Kidney (tissue), 14 donors: ENCODE results near the gene DLST. TPM values are rescaled to one million over a fixed set of nuclear protein-coding genes. Genes with fewer than 3 reads are reported as not detected.

Experiments
- DNase-seq, 5 donors: peaks; one replicate each; pipeline ENCODE4 v3.0.0-alpha.2; 2013 to 2020
- FAIRE-seq: peaks from 2 replicates; lab custom pipeline; 2012; peaks lifted over from hg19 to GRCh38; lab: Jason Lieb, UNC
- H3K27ac ChIP-seq, 2 donors: one replicate each; pipeline ENCODE4 v1.7.0; 2013; ENCODE audit warnings: low read depth in 2 of 2, low read length in 2 of 2, inconsistent platforms in 1 of 2
- H3K27me3 ChIP-seq: one replicate; pipeline ENCODE4 v1.7.1; 2013; ENCODE audit warnings: low read length, inconsistent platforms; ENCODE audit not compliant: control insufficient read depth, insufficient read depth
- H3K36me3 ChIP-seq, 3 donors: one replicate each; pipeline versions ENCODE4 v1.7.0 to v1.7.1; 2013; ENCODE audit warnings: low read length in 3 of 3, control low read depth in 1 of 3, inconsistent platforms in 1 of 3; ENCODE audit not compliant: insufficient read depth in 3 of 3, control insufficient read depth in 2 of 3
- H3K4me1 ChIP-seq, 3 donors: one replicate each; pipeline versions ENCODE4 v1.7.0 to v1.7.1; 2013; ENCODE audit warnings: low read length in 3 of 3, inconsistent platforms in 1 of 3, low read depth in 1 of 3; ENCODE audit not compliant: control insufficient read depth in 2 of 3, insufficient read depth in 2 of 3
- H3K4me3 ChIP-seq, 3 donors: one replicate each; pipeline versions ENCODE4 v1.7.0 to v1.8.1; 2013; ENCODE audit warnings: low read length in 3 of 3, control low read depth in 1 of 3, inconsistent platforms in 1 of 3
- H3K9ac ChIP-seq, 3 donors: one replicate each; pipeline versions ENCODE4 v1.7.0 to v1.7.1; 2013; ENCODE audit warnings: low read length in 3 of 3, control low read depth in 1 of 3, inconsistent platforms in 1 of 3
- H3K9me3 ChIP-seq, 3 donors: one replicate each; pipeline versions ENCODE4 v1.7.0 to v1.7.1; 2013; ENCODE audit warnings: low read length in 3 of 3, control low read depth in 1 of 3, inconsistent platforms in 1 of 3; ENCODE audit not compliant: control insufficient read depth in 2 of 3, insufficient read depth in 1 of 3
- intact Hi-C: fragments of 100-400 bp; cut with DNase I; formaldehyde crosslinking; loops from one replicate; pipeline ENCODE4 v1.11.1; 2022
- polyA plus RNA-seq: library from polyadenylated mRNA; stranded (reverse); fragments of 350-450 nt; fragmentation: Illumina TruSeq; extraction: RNeasy Lipid Tissue Mini Kit (QIAGEN cat#74804); gene quantifications from one replicate; pipeline ENCODE4 v1.2.3, GENCODE V29; 2014; ENCODE audit warnings: low read depth, low replicate concordance; ENCODE audit not compliant: insufficient read depth
- total RNA-seq: library from RNA; stranded (reverse); fragmentation: NEBNext Ultra II Directional; extraction: Animal tissue kit (Norgen Biotek cat#: 25700); gene quantifications from one replicate; pipeline ENCODE4 v1.2.1, GENCODE V29; 2021
- TF ChIP-seq, protein P1 (sequence below): IDR thresholded peaks from 3 replicates; pipeline ENCODE4 v1.5.1; 2012; ENCODE audit warnings: mild to moderate bottlenecking, moderate library complexity, borderline replicate concordance; ENCODE audit not compliant: insufficient read depth; ENCODE audit errors: extremely low read depth
- donor health status: control.
- donor health status: control.
- donor health status: control.
- donor health status: control.
- donor health status: control.
- donor health status: DM: yes; HTN: yes; CAD: no.
- donor health status: Normal renal cell carcinoma (clear cell type).

The DLST gene
- total and polyA plus RNA-seq, 2 donors from 2014 or later: 98.6 to 112 TPM

- H3K27me3 ChIP-seq: no peaks in the 10 kb centered on the region
- intact Hi-C loops: no loop called here
- no peak overlapping the region for H3K4me3 ChIP-seq
- H3K27ac ChIP-seq: peak overlapping the region; percentile 44 to 52
- H3K9ac ChIP-seq: peak overlapping the region in 1 of 3 donors; percentile 19
- peaks cover 0 to 21% (median 17%) of the 10 kb centered on the region in 3 donors for H3K4me1 ChIP-seq
- H3K9me3 ChIP-seq: no peaks in the 10 kb centered on the region
- DNase-seq (peak in 2 of 5 donors; percentile 46 to 67), FAIRE-seq (peak; percentile 30)
- no peaks in the 10 kb centered on the region for H3K36me3 ChIP-seq
- TF ChIP-seq, protein P1, sequence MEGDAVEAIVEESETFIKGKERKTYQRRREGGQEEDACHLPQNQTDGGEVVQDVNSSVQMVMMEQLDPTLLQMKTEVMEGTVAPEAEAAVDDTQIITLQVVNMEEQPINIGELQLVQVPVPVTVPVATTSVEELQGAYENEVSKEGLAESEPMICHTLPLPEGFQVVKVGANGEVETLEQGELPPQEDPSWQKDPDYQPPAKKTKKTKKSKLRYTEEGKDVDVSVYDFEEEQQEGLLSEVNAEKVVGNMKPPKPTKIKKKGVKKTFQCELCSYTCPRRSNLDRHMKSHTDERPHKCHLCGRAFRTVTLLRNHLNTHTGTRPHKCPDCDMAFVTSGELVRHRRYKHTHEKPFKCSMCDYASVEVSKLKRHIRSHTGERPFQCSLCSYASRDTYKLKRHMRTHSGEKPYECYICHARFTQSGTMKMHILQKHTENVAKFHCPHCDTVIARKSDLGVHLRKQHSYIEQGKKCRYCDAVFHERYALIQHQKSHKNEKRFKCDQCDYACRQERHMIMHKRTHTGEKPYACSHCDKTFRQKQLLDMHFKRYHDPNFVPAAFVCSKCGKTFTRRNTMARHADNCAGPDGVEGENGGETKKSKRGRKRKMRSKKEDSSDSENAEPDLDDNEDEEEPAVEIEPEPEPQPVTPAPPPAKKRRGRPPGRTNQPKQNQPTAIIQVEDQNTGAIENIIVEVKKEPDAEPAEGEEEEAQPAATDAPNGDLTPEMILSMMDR: no peak
Observed at GRCh38 chr14:74852922-74853530, 28.7 kb upstream of the DLST start.

DNA sequence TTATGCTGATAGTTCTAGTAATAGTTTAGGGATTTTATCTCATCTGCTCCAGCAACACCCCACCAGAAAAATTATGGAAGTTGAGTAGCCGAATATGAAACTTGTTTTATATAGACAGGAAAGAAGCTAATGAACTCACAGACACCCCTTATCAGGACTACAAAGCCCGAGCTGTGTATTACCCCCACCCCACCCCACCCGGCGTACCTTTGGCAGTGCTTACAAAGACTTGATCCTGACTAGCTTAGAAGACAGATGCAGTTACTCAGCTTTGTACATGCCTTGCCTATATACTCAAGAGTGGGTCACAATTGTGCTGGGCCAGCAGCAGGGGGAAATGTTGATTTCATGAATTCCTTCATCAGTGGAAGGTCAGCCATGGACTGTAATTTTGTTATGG lies 28.1 kb upstream of the DLST start:
- FAIRE-seq (no peak), DNase-seq (no peak)
- TF ChIP-seq, protein P1: no peak
- Histone ChIP-seq H3K4me3 (no peak overlapping the region), H3K36me3 (no peaks in the 10 kb centered on the region), H3K9ac (no peak overlapping the region), H3K27ac (peak overlapping the region in 1 of 2 donors; percentile 26), H3K4me1 (peaks cover 0 to 21% (median 17%) of the 10 kb centered on the region in 3 donors), H3K9me3 (no peaks in the 10 kb centered on the region), H3K27me3 (no peaks in the 10 kb centered on the region)
- intact Hi-C loops: no loop called here

GRCh38 chr14:74855021-74855420 lies 26.7 kb upstream of the DLST start:
- Histone ChIP-seq H3K4me1 (peaks cover 0 to 21% (median 17%) of the 10 kb centered on the region in 3 donors), H3K27ac (no peak overlapping the region), H3K9ac (no peak overlapping the region), H3K27me3 (no peaks in the 10 kb centered on the region), H3K36me3 (no peaks in the 10 kb centered on the region), H3K9me3 (no peaks in the 10 kb centered on the region), H3K4me3 (peak overlapping the region in 1 of 3 donors; percentile 10)
- TF ChIP-seq, protein P1: no peak
- FAIRE-seq (no peak), DNase-seq (no peak)
- intact Hi-C loops: no loop called here
